GM12891 (cell line): ENCODE data around the gene ATXN2L.

Source experiments
- POLR2A ChIP-seq: IDR thresholded peaks from 2 replicates; pipeline ENCODE4 v1.6.1; 2011; ENCODE audit warnings: low read depth, low read length, control low read depth
- TAF1 ChIP-seq: IDR thresholded peaks from 2 replicates; pipeline ENCODE4 v1.6.1; 2011; ENCODE audit warnings: low read depth, low read length, control low read depth

DNA sequence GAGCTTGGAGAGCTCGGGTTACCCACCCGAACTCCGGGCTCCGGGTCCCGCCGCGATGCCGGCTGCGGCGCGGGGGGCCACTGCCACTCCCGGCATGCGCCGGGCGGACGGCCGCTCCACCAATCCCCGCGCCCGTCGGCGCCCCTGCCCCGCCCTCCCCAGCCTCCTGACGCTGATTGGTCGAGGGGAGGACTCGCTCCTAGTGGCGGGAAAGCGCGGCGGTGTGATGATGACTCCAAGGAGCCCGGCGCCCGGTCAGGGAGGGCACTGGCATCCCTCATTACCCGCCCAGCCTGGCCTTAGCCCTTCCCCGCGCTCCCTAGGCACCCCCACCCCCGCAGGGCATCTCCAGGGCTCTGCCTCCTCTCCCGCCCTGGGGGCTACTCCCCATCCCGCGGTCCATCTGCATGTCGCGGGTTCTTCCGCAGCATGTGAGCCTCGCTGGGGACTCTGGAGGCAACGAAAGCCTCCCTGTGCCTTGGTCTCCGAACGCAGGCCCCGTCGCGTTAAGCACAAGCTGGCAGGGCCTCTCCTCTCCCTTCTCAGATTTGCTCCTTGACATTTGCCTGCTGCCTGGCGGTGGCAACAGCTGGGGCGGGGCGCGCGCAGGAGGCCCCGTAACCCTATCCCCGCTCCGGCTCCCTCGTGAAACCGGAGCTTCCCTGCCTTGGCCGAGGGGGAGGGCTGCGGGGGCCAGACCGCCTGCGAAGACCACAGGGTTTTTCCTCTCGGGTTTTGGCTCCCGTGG, 57.2 kb downstream of the ATXN2L start:
- TF ChIP-seq POLR2A (no peak), TAF1 (no peak)
